Measurements from ENCODE around the gene KRT7.

DNA sequence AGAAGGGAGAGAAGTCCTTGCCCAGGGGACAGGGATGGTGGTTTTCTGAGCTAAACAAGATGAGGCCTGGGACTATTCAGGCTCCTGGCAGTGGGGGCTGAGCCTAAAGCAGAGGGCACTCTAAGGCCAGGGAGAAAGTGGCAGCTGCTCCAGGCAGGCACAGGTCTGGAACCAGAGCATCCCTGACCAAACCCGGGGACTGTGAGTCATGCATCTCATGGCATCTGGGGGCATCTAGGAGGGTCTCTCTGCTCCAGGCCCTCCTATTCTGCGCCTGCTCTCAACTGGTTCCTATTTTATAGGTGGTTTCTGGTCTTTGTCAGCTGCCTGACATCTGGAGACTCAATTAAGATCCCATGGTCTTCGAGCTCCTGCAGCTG is 11.6 kb downstream of the KRT7 start:
- TF ChIP-seq CTCF (IDR thresholded peaks at IDR 0.05; ENCODE audit: low read depth, low read length) (no peak; the same call in 1 of the 2 replicates), EZH2phosphoT487 (IDR thresholded peaks at IDR 0.05; ENCODE audit: low read depth) (no peak)

Measured in OCI-LY3 (cell line).